ENCODE data around the gene SDE2.
"Not testable (repeated sequence)": the region's sequence is repeated elsewhere in the genome, so short reads cannot be mapped to it uniquely, and the experiment has no call there.

Gene SDE2

GRCh38 chr1:225980005-225980836 lies 18.9 kb downstream of the SDE2 start:
- no peak for TF ChIP-seq CTCF (IDR thresholded peaks at IDR 0.05; ENCODE audit: extremely low read depth, insufficient read depth, missing control alignments)
- DNase-seq (ENCODE audit: low spot score): no peak
- in situ Hi-C loops (cut with MboI; ENCODE audit: low pct_unique_long_range_greater_than_20kb, low sequenced_read_pairs, unreplicated experiment): loop anchor here (10.0 kb wide), 1 partner anchor 505 kb away; no protein-coding TSS in a partner anchor

GRCh38 chr1:225979421-225979820 lies 19.7 kb downstream of the SDE2 start:
- TF ChIP-seq CTCF (IDR thresholded peaks at IDR 0.05; ENCODE audit: extremely low read depth, insufficient read depth, missing control alignments): no peak
- in situ Hi-C loops (cut with MboI; ENCODE audit: low pct_unique_long_range_greater_than_20kb, low sequenced_read_pairs, unreplicated experiment): no loop called here
- no peak for DNase-seq (ENCODE audit: low spot score)

GRCh38 chr1:225977937-225978748 lies 21.0 kb downstream of the SDE2 start:
- peak; percentile 58 for DNase-seq (ENCODE audit: low spot score)
- in situ Hi-C loops (cut with MboI; ENCODE audit: low pct_unique_long_range_greater_than_20kb, low sequenced_read_pairs, unreplicated experiment): no loop called here
- peak; percentile 47 for TF ChIP-seq CTCF (IDR thresholded peaks at IDR 0.05; ENCODE audit: extremely low read depth, insufficient read depth, missing control alignments)

- in situ Hi-C loops (cut with MboI; ENCODE audit: low pct_unique_long_range_greater_than_20kb, low sequenced_read_pairs, unreplicated experiment); DNase-seq (ENCODE audit: low spot score): not testable (repeated sequence)
These were observed 24.0 kb downstream of the SDE2 start for GRCh38 chr1:225975146-225975545.

- in situ Hi-C loops (cut with MboI; ENCODE audit: low pct_unique_long_range_greater_than_20kb, low sequenced_read_pairs, unreplicated experiment): no loop called here
- DNase-seq (ENCODE audit: low spot score): no peak
- no peak for TF ChIP-seq CTCF (IDR thresholded peaks at IDR 0.05; ENCODE audit: extremely low read depth, insufficient read depth, missing control alignments)
These were observed 24.7 kb downstream of the SDE2 start for GRCh38 chr1:225974454-225974853.

- TF ChIP-seq CTCF (IDR thresholded peaks at IDR 0.05; ENCODE audit: extremely low read depth, insufficient read depth, missing control alignments): no peak
- no peak for DNase-seq (ENCODE audit: low spot score)
- in situ Hi-C loops (cut with MboI; ENCODE audit: low pct_unique_long_range_greater_than_20kb, low sequenced_read_pairs, unreplicated experiment): no loop called here
These were observed 26.0 kb downstream of the SDE2 start for GRCh38 chr1:225973158-225973557.

Measured in GM13977 (cell line).